SIG-M5 treated with dmso at 0.1 percent for 504 hours (cell line): ENCODE data around the gene IFNLR1.

ENCODE experiments used
- DNase-seq: peaks from one replicate; lab custom pipeline; 2025; ENCODE audit not compliant: unreplicated experiment; lab: John Stamatoyannopoulos, UW

Gene IFNLR1

DNA sequence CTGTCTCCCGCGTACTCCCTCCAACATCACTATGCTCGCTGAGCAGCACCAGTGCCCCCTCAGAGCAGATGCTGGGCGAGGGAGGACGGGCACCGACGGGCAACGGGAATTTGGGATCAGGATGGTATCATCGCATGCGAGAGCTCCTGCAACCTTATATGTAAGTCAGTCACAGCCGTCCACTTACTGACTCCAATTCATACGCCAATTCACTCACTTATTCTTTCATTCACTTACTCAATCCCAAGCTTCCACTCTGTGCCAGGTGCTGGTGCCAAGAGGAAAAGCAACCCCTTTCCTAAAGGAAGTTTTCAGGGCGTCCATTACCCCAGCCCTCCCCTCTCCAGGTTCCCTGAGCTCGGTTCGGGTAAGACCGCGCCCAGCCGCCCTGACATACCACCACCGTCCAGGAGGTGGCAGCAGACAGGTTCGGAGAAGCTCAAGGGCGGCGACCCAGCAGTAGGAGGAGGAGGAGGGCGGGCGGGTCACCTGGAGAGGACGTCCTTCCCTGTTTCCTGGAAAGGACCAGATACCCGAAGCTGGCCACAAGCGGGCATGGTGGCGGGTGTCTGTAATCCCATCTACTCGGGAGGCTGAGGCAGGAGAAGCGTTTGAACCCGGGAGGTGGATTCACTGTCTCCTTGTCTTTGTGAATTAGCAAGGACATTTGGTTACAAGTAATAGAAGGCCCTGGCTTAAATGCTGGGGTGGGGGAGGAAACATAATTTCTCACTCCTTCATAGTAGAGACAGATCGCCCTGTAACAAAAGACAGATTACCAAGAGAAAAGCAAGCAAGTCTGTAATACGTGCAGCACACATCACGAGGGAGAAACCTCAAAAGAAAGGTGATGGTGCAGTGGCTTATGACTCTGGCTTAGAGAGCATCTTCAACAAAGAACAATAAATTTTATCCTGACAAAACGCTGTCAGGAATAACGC, 36.6 kb downstream of the IFNLR1 start:
- peak; percentile 41 for DNase-seq

DNA sequence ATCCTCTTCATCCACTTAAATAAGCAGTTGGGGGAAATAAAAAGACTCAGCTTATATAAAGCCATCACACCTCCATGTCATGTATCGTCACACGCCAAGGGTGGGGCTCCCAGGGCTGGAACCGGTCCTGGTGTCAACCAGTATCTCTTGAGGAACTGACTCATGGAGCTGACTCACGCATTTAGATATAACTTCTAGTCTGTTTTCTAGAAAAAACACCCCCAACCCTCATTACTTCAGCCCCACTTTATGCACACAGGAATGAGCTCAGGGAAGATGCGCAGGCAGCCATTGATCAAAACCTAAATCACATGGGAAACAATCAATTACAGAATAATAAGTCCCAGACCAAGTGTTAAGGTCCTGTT, 37.2 kb downstream of the IFNLR1 start:
- DNase-seq = no peak

DNA sequence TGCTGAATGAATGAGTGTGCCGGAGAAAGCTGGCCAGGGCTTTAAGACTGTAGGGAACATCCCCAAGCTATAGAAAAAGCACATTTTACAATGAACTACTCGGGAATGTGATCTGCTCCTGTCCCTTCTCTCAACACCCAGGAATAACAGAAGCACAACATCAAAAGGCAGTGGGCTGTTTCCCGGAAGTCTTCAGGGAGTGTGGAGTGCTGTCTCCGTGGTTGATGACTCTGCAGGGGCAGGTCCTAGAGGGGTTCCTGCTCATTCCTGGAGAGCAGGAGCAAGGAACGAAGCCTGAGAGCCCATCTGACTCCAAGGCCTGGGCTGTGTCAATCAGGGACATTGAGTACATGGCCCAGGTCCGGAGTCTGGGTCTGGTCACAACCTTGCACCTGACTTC, 39.3 kb downstream of the IFNLR1 start:
- DNase-seq = no peak

DNA sequence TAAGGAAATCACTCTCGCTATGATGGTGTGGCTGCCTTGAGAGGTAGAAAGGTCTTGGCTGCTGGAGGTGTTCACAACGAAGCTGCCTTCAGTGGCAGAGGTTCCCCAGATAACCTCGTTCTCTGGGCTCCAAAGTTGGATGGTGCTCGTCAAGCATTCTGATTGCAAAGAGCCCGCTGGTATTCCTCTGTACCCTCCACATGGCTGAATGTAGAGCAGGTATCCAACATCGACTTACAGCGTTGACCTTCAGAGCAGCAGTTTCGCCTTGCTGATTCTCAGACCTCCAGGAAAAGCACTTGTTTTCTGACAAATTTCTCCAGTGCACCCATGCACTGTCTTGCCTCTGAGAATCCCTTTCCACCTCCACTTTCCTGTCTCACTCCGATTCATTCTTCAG, 39.9 kb downstream of the IFNLR1 start:
- DNase-seq = no peak

DNA sequence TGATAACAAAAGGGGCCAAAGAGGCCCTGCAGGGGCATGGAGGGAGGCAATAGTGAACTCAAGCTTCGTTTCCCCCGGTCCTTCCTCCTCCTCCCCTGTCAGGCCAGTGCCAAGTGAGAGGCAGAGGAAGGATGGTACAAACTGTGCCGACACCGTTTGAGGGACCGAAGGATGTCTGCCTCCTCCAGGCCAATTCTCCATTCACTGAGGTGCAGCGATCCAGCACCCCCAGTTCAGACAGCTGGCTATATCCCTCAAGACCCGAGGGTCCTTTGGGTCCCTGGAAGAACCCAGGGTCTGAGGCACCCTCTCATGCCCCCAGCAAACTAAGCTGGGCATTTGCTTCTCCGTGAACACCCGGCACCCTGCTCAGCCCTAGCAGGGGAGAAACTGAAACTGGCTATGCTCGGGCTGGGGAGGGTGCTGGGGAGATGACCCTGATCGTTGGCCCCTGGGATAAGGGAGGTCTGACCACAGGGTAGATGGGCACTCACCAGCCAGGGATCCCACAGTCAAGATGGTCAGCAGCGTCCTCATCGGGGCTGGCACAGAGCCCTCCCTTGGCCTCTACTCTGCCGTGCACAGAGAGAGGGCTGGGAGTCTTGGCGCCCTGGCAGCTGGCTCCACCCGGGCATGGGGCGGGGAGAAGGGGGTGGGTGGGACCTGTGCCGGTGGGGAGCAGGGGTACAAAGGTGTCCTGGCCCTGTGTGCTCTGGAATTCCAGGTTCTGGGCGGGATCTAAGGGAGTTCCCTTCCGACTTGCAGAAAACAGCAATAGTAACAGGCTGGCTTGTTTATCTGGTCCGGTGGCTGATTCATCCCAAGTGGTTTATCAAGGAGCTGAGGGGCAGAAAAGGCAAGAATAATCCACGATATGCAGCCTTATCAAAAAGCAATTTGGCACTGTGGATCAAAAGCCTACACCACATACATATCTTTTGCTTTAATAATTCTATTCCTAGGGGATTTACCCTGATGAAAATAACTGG, 44.2 kb downstream of the IFNLR1 start, which contains the start of gene IL22RA1:
IL22RA1 (minus strand) TSS at position 595 of the 989 bp plus-strand sequence; CDS start at position 537, 58 bp downstream.
- no peak for DNase-seq

DNA sequence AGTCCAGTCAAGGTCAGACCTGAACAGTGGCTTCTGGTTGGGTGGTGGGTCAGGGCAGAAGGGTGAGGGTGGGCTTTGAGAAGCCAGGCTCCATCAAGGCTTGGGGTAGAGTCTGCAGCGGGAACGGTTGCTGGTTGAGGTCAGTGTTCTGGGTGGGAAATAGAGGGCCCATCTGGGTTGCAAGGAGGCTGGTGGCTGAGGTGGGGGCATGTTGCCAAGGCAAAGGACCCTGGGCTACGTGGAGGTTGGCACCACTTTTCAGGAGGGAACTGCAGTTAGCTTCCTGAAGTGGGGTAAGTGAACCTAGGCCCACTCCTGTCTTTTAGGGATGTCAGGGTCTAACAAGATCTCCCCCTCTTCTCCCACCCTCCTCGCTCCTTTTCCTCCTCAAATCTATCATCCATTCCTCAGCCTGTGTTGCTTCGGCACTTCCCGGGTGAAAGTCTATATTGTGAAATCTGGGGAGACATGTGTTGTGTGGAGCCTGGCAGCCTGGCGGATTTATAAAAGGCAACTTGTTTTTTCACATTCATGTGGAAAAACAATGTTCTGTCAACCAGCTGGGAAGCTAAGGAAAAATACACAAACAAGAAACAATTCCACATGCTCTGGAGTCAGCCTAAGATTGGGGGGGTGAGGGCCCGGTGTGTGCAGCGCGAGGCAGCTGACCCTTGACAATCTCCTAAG, 45.6 kb downstream of the IFNLR1 start:
- no peak for DNase-seq

DNA sequence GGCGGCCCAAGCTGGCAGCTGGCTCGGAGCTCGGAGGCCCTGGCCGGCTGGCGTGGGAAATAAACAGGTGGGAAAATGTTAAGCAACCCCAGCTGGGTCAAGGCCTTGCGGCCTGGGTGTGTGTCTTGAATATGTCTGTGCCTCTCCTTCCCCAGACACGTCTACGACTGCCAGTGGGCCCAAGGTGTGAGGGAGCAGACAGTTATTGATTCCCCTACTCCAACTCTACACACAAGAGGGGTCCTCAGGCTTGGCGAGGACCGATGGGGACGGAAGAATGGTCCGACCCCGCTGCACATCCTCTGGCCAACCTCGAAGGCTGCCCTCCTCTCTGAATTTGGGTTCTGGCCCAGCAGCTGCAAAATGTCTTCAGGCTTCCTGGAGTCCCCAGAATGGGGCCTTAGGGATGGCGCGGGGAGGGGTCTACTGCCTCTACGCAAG, 46.3 kb downstream of the IFNLR1 start:
- no peak for DNase-seq

DNA sequence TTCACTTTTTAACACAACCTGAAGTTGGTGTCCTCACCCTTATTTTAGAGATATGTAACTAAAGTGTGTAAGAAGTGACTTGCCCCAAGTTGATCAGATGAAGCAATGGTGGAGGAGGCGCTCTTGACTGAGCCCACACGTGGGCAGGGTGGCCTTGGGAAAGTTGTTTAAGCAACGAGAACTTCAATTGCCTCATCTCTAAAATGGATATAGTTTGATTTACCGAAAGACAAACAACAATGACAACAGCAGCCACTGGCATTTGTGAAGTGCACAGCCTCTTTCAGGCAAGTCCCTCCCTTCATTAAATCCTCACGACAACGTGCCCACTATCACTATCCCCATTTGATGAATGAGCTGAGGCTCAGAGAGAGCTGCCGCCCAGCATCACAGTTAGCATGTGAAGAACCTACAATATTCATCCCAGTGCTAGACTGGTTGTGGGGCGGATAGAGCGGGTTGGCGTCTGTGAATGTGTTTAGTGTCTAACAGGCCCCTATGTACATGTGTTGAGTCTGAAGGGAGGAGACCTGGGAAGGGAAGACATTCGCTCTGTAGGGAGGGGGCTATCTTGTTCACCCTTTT, 47.2 kb downstream of the IFNLR1 start:
- no peak for DNase-seq

DNA sequence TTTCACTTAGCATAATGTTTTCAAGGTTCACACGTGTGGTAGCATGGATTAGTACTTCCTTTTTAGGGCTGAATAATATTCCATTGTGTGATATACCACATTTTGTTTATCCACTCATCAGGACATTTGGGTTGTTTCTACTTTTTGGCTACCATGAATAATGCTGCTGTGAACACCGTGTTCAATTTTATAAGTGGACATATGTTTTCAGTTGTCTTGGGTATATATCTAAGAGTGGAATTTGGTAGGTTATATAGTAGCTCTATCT, 47.9 kb downstream of the IFNLR1 start:
- no peak for DNase-seq

DNA sequence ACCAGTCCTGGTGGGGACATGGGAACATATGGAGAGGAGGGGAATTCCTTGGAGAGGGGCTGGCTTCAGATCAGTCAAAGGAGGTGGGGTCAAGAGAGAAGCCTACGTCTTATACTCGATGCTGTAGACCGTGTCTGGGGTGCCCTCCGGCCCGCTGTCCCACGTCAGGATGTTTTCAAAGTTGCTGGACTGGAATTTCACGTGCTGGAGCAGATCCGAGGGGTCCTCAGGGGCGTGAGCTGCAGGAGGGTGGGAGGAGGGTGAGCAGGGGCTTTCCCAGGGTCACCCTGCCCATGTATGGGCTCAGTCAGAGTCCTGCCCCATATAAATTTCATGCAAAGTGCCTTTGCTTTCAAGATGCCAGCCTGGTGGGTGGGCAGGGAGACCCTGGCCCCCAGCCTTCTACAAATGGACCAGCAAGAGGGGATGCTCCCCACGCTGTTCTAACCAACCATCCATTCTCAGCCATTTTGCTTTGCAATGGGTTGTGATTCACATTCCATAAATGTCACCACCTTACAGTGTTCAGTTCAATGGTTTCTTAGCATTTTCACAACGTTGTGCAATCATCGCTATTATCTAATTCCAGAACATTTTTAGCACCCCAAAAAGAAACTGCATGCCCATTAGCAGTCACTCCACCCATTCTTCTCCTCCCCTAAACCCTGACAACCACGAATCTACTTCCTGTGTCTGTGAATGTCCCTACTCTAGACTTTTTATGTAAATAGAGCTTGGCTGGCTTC, 48.4 kb downstream of the IFNLR1 start:
- no peak for DNase-seq

DNA sequence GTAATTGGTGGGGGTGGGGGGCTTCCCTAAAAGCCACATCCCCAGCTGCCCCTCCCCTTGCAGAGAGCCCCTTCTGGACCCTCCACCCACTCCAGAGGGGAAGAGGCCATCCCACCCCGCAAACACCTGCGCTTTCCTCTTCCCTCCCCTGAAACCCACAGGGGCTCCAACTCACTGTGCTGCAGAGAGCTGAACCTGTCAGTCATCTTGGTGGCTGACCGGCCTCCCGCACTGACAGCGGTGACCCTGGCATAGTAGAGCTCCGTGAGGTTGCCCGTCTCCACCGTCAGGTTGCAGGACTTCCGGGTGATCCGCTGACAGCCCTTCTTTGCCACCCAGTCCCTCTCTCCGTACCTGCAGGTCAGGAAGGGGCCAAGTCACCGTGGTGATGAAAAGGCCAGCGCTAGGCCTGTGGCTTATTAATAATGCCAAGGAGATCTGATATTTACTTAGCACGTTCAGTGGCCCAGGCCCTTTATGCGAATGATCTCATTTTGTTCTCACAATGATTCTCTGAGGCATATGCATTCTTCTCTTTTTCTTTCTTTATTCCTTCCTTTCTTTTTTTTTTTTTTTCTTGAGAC, 50.0 kb downstream of the IFNLR1 start:
- no peak for DNase-seq

DNA sequence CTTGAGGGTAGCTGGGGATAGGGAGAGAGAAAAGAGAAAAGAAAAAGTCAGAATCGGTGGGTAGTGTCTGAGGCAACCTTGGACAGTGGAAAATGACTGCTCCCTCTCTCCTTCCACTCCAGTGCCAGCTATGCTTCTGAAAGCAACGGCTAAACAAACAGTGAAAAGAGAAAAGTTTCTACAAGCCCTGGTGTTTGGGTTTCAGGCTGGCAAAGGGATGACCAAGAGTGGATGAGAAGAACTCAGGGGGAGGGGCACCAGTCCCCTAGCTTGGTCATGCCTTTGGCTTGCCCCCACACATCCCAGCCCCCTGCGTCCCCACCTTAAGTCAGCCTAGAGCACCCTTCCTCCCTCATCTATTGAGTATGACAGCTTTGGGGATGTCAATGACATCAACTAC, 52.7 kb downstream of the IFNLR1 start:
- no peak for DNase-seq

DNA sequence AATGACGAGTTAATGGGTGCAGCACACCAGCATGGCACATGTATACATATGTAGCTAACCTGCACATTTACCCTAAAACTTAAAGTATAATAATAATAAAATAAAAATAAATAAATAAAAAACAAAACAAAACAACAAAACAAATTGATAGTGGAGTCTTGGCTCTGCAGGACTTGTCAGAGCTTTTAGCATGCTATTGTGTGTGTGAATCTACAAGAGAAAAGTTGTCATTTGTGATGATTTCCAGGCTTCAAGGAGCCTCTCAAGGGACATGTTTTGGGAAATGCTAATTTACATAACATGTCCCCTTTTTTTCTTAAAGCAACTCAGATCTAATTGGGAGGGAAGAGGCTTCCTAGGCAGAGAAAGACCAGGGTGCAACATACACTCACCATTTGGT, 53.3 kb downstream of the IFNLR1 start:
- no peak for DNase-seq

DNA sequence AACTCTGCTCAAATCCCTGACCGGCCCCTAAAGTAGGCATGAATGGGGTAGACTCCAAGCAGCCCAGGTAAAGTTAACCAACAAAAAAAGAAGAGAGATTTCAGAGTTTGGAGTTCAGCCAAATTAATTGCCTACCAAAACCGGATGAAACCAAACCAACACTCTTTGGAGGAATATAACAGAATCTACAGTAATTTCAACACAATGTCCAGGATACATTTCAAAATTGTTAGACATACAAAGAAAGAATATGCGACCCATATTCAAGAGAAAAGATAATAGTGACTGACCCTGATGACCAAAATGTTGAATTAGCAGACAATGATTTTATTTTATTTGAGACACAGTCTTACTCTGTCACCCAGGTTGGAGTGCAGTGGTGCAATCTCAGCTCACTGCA, 56.7 kb downstream of the IFNLR1 start:
- DNase-seq = no peak

DNA sequence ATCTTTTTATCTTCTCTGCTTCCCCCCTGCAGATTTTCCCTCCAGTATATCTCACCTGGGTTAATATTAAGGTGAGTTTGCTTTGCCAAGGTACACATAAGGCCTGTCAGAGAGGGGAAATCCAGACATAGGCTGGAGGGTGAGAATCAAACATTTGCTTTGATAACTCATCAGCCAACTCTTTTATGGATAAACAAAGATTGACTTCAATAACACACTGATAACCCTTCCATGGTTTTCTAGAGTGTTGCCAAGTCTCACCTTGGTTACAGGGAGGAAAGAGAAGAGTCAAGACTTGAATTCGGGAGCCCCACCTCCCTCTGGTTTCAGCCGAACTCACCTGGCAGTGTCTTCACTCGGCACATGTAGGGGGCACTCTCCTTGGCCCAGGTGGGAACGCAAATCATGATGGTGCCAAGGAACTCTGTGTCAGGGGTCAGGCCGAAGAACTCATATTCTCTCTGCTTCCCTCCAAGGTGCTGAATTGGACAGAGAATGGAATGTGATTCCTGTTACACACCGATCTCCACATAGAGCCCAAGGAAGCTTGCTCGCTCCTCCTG, 59.2 kb downstream of the IFNLR1 start:
- DNase-seq = no peak

DNA sequence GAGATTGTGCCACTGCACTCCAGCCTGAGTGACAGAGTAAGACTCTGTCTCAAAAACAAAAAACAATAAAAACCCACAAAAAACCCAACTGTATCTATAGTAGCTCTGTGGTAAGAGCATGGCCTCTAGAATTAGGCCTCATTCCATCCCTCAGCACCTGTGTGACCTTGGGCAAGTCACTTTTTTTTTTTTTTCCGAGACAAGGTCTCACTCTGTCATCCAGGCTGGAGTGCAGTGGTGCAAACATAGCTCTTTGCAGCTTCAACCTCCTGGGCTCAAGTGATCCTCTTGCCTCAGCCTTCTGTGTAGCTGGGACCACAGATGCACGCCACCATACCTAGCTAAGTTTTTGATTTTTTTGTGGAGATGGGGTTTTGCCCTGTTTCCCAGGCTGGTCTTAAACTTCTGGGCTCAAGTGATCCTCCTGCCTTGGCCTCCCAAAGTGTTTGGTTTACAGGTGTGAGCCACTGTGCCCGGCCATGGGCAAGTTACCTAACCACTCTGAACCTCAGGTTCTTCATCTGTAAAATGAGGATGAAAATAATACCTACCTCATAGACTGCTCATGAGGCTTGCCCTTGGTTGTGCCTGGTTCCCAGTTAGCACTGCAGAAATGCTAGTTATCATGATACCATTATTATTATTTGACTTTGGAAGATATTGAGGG, 59.8 kb downstream of the IFNLR1 start:
- no peak for DNase-seq

DNA sequence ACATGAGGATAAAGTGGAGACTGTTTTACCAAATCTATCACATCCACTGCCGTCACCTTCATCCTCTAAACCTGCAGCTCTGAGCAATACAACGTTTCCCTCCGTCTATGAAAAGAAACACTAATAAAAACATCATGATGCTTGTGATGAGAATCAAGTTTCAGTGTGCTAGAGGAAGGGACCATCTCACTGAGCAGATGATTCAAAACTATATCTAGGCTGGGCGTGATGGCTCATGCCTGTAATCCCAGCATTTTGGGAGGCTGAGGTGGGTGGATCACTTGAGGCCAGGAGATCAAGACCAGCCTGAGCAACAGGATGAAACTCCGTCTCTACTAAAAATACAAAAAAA, 60.4 kb downstream of the IFNLR1 start:
- DNase-seq = no peak

DNA sequence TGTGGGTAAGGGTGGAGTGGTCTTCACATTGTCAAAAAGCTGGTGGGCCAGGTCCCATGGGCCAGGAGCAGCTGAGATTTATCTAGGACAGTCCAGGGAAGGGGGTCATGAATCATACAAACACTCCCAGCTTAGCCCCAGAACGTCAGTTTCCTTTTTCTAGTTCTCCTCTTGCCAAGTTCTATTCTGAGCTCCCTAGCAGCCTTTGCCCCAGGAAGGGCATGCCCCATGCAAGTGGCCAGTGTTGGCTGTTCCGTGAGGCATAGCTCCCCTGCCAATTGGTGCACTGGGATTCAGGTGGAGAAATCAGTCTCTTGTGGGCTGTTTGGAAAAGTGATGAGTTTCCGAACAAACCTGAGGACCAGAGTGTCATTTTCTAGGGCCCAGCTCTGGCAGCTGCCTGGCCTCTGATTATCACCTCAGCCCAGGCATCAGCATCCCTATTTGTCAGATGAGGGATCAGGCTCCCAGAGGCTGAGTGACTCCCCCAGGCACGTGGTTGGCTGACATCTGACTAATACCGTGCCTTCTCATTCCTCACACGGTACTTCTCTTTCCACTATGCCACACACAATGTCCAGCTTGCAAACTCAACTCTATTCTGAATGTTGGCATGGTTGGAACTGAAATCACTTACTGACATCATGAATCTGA, 60.9 kb downstream of the IFNLR1 start:
- DNase-seq = no peak

DNA sequence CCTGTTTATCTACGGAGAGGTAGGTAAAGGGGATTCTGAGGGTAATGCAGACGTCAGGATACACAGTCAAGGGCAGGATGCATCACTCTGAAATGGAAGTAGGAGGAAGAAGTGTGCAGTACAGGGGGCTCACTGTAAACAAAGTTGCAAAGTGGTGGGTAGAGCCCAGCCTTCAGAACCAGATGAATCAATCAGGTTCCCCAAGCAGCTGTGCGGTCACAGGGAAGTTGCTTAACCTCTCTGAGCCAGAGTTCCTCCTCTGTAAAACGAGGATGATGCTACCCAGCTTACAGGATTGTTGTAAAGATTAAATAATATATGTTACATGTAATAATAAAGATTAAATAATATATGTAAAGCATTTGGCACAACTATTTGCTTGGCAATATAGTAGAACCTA, 61.6 kb downstream of the IFNLR1 start:
- no peak for DNase-seq
